HS-27A (cell line): Measurements from ENCODE around the gene CYP4B1.
"Not testable (repeated sequence)": the region's sequence is repeated elsewhere in the genome, so short reads cannot be mapped to it uniquely, and the experiment has no call there.

Source experiments
- DNase-seq: peaks from one replicate; pipeline ENCODE4 v3.0.0-alpha.2; 2012; ENCODE audit warnings: low read depth, missing footprints

Gene CYP4B1

GRCh38 chr1:46798810-46799209 is at the start of gene CYP4B1:
TSS of gene CYP4B1 (plus strand) at chr1:46799046. CDS start at chr1:46799082, 36 bp downstream.
- DNase-seq, result no peak

- DNase-seq, result no peak
These were observed 49.4 kb upstream of the CYP4B1 start for GRCh38 chr1:46749404-46749803.

- DNase-seq, result no peak
These were observed 48.9 kb upstream of the CYP4B1 start for GRCh38 chr1:46749921-46750404.

- DNase-seq, result no peak
These were observed 44.9 kb upstream of the CYP4B1 start for GRCh38 chr1:46753985-46754384.

GRCh38 chr1:46754707-46755106 is 44.1 kb upstream of the CYP4B1 start:
- DNase-seq, result not testable (repeated sequence)

- no peak for DNase-seq
These were observed 43.7 kb upstream of the CYP4B1 start for GRCh38 chr1:46755121-46755520.

GRCh38 chr1:46757247-46757955 is 41.4 kb upstream of the CYP4B1 start:
- no peak for DNase-seq

- no peak for DNase-seq
These were observed 40.8 kb upstream of the CYP4B1 start for GRCh38 chr1:46757956-46758528.

- no peak for DNase-seq
These were observed 38.2 kb upstream of the CYP4B1 start for GRCh38 chr1:46760558-46761166.

- no peak for DNase-seq
These were observed 37.1 kb upstream of the CYP4B1 start for GRCh38 chr1:46761740-46762139.

GRCh38 chr1:46764402-46764801 is 34.4 kb upstream of the CYP4B1 start:
- DNase-seq, result no peak

- DNase-seq, result no peak
These were observed 31.1 kb upstream of the CYP4B1 start for GRCh38 chr1:46767649-46768282.

- DNase-seq, result no peak
These were observed 30.4 kb upstream of the CYP4B1 start for GRCh38 chr1:46768445-46768844.

GRCh38 chr1:46769028-46769740 is 29.7 kb upstream of the CYP4B1 start:
- DNase-seq, result no peak

GRCh38 chr1:46770541-46770940 is 28.3 kb upstream of the CYP4B1 start:
- DNase-seq, result no peak

- no peak for DNase-seq
These were observed 26.3 kb upstream of the CYP4B1 start for GRCh38 chr1:46772571-46772970.

GRCh38 chr1:46774297-46774696 is 24.5 kb upstream of the CYP4B1 start:
- DNase-seq, result no peak

GRCh38 chr1:46778456-46778855 is 20.4 kb upstream of the CYP4B1 start:
- DNase-seq, result not testable (repeated sequence)

- no peak for DNase-seq
These were observed 14.2 kb upstream of the CYP4B1 start for GRCh38 chr1:46784666-46785065.

- DNase-seq, result not testable (repeated sequence)
These were observed 10.2 kb upstream of the CYP4B1 start for GRCh38 chr1:46788634-46789033.

- no peak for DNase-seq
These were observed 8.3 kb upstream of the CYP4B1 start for GRCh38 chr1:46790446-46791101.

- DNase-seq, result no peak
These were observed 5.7 kb upstream of the CYP4B1 start for GRCh38 chr1:46793126-46793525.
